Spinal cord (tissue), 10 donors: Measurements from ENCODE around the gene PRDM5. TPM values are rescaled to one million over a fixed set of nuclear protein-coding genes. Genes with fewer than 3 reads are reported as not detected.

ENCODE experiments used
- DNase-seq, 6 donors: peaks; one replicate each; pipeline versions ENCODE4 v3.0.0 to v3.0.0-alpha.2; 2013 to 2015; ENCODE audit warnings: low spot score in 6 of 6, low read depth in 4 of 6
- H3K27ac ChIP-seq: one replicate; pipeline ENCODE4 v1.5.1; 2013; ENCODE audit warnings: low read depth, low read length, control low read depth
- H3K27me3 ChIP-seq: one replicate; pipeline ENCODE4 v1.6.1; 2013; ENCODE audit warnings: low read length; ENCODE audit not compliant: control insufficient read depth, insufficient read depth
- H3K36me3 ChIP-seq: one replicate; pipeline ENCODE4 v1.6.1; 2013; ENCODE audit warnings: low read length; ENCODE audit not compliant: control insufficient read depth, insufficient read depth
- H3K4me1 ChIP-seq: one replicate; pipeline ENCODE4 v1.6.1; 2013; ENCODE audit warnings: low read length; ENCODE audit not compliant: control insufficient read depth, insufficient read depth
- H3K4me3 ChIP-seq: one replicate; pipeline ENCODE4 v1.5.1; 2013; ENCODE audit warnings: low read depth, low read length, control low read depth
- H3K9me3 ChIP-seq: one replicate; pipeline ENCODE4 v1.6.1; 2013; ENCODE audit warnings: low read length; ENCODE audit not compliant: control insufficient read depth, insufficient read depth
- WGBS: methylation state at CpG from one replicate; pipeline ENCODE4 v1.1.5; 2013; ENCODE audit warnings: missing lambda C conversion rate; ENCODE audit not compliant: insufficient coverage; 5-methylcytosine and 5-hydroxymethylcytosine counted together
- polyA plus RNA-seq, 2 donors: library from polyadenylated mRNA; unstranded; fragments of 120-200 nt; gene quantifications; one replicate each; pipeline ENCODE4 v1.2.1, GENCODE V29; 2013; ENCODE audit not compliant: insufficient read length in 2 of 2
- total RNA-seq, 2 donors: library from RNA; depleted of rRNA in 1 of 2; stranded (reverse); fragments of 120-200 nt in 1 of 2; fragments of >200 nt in 1 of 2; gene quantifications; one replicate each; pipeline versions ENCODE4 v1.2.3 to v1.2.4, GENCODE V29; 2013 to 2014
- donor health status: healthy.

The PRDM5 gene
- total and polyA plus RNA-seq, 4 donors = 10.5 to 57.1 (median 33.7) TPM

GRCh38 chr4:120918788-120919187 is 3.7 kb downstream of the PRDM5 start:
- WGBS = 43% methylated on average over 2 of the region's 2 CpGs
- peak in 2 of 6 donors; percentile 20 to 56 for DNase-seq
- peak overlapping the region; percentile 29 for H3K27ac ChIP-seq
- H3K36me3 ChIP-seq = no peaks in the 10 kb centered on the region
- H3K4me3 ChIP-seq = no peak overlapping the region
- no peaks in the 10 kb centered on the region for H3K4me1 ChIP-seq
- H3K27me3 ChIP-seq = no peaks in the 10 kb centered on the region
- H3K9me3 ChIP-seq = no peaks in the 10 kb centered on the region

DNA sequence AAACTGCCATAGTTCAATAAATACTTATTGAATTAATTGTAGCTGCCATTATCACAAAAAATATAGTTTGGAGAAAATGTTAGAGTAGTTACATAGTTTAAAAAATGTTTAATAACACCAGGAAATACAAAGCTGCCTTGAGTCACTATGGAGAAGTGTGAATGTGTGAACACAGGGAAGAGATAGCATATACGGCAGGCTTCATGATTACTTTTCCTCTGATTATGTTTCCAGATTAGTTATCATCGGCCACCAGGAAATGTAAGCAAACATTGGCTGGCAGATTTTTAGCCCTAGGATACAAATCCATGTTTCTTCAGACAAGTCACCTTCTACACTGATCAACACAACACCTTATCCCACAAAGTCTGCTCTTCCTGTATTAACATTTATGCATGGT is 4.4 kb downstream of the PRDM5 start:
- Histone ChIP-seq H3K36me3 (no peaks in the 10 kb centered on the region), H3K4me1 (no peaks in the 10 kb centered on the region), H3K27me3 (no peaks in the 10 kb centered on the region), H3K27ac (no peak overlapping the region), H3K9me3 (no peaks in the 10 kb centered on the region), H3K4me3 (no peak overlapping the region)
- no peak for DNase-seq
- WGBS = 100% methylated on average over 1 of the region's 2 CpGs

GRCh38 chr4:120916937-120917336 is 5.6 kb downstream of the PRDM5 start:
- H3K27me3 ChIP-seq = no peaks in the 10 kb centered on the region
- no peaks in the 10 kb centered on the region for H3K9me3 ChIP-seq
- 84% methylated on average over 2 of the region's 3 CpGs for WGBS
- no peak overlapping the region for H3K27ac ChIP-seq
- H3K36me3 ChIP-seq = no peaks in the 10 kb centered on the region
- H3K4me3 ChIP-seq = no peak overlapping the region
- H3K4me1 ChIP-seq = no peaks in the 10 kb centered on the region
- no peak for DNase-seq

- Histone ChIP-seq H3K36me3 (no peaks in the 10 kb centered on the region), H3K27me3 (no peaks in the 10 kb centered on the region), H3K9me3 (no peaks in the 10 kb centered on the region), H3K4me3 (no peak overlapping the region), H3K27ac (no peak overlapping the region), H3K4me1 (no peaks in the 10 kb centered on the region)
- 100% methylated on average over 1 of the region's 2 CpGs for WGBS
- DNase-seq = no peak
Observed at GRCh38 chr4:120915336-120915735, 7.2 kb downstream of the PRDM5 start.

DNA sequence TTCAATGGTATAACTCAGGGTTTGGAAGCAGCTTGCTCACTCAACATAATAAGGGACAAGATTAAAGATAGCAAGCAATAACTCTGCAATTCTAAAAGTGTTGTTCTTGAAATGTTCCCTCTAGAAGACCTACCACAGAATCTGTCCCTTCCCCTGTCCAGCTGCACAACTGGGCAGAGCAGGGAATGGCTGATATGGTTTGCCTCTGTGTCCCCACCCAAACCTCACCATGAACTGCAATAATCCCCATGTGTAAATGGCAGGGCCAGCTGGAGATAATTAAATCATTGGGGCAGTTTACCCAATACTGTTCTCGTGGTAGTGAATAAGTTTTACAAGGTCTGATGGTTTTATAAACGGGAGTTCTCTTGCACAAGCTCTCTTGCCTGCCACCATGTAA is 19.1 kb downstream of the PRDM5 start:
- H3K4me3 ChIP-seq = no peak overlapping the region
- H3K9me3 ChIP-seq = no peaks in the 10 kb centered on the region
- H3K27ac ChIP-seq = no peak overlapping the region
- no CpG with 5 or more reads among the region's 2 CpGs for WGBS
- H3K4me1 ChIP-seq = no peaks in the 10 kb centered on the region
- no peaks in the 10 kb centered on the region for H3K36me3 ChIP-seq
- DNase-seq = no peak
- no peaks in the 10 kb centered on the region for H3K27me3 ChIP-seq

- Histone ChIP-seq H3K4me3 (no peak overlapping the region), H3K4me1 (no peaks in the 10 kb centered on the region), H3K27ac (no peak overlapping the region), H3K27me3 (no peaks in the 10 kb centered on the region), H3K9me3 (no peaks in the 10 kb centered on the region), H3K36me3 (no peaks in the 10 kb centered on the region)
- no peak for DNase-seq
Observed at GRCh38 chr4:120902925-120903324, 19.6 kb downstream of the PRDM5 start.

- no CpG with 5 or more reads among the region's 1 CpG for WGBS
- H3K4me1 ChIP-seq = no peaks in the 10 kb centered on the region
- no peaks in the 10 kb centered on the region for H3K36me3 ChIP-seq
- no peak for DNase-seq
- H3K9me3 ChIP-seq = no peaks in the 10 kb centered on the region
- H3K27ac ChIP-seq = no peak overlapping the region
- H3K27me3 ChIP-seq = no peaks in the 10 kb centered on the region
- H3K4me3 ChIP-seq = no peak overlapping the region
Observed at GRCh38 chr4:120901731-120902130, 20.8 kb downstream of the PRDM5 start.

GRCh38 chr4:120897981-120898719 is 24.4 kb downstream of the PRDM5 start:
- no peaks in the 10 kb centered on the region for H3K4me1 ChIP-seq
- H3K4me3 ChIP-seq = no peak overlapping the region
- no peak for DNase-seq
- WGBS = 89% methylated on average over 3 of the region's 4 CpGs
- no peak overlapping the region for H3K27ac ChIP-seq
- H3K9me3 ChIP-seq = no peaks in the 10 kb centered on the region
- H3K27me3 ChIP-seq = no peaks in the 10 kb centered on the region
- no peaks in the 10 kb centered on the region for H3K36me3 ChIP-seq

GRCh38 chr4:120895554-120895953 is 27.0 kb downstream of the PRDM5 start:
- Histone ChIP-seq H3K36me3 (no peaks in the 10 kb centered on the region), H3K9me3 (peaks cover 2% of the 10 kb centered on the region), H3K4me3 (no peak overlapping the region), H3K4me1 (no peaks in the 10 kb centered on the region), H3K27ac (no peak overlapping the region), H3K27me3 (no peaks in the 10 kb centered on the region)
- no CpG with 5 or more reads among the region's 2 CpGs for WGBS
- no peak for DNase-seq

GRCh38 chr4:120893314-120893713 is 29.2 kb downstream of the PRDM5 start:
- H3K27ac ChIP-seq = no peak overlapping the region
- no peak overlapping the region for H3K4me3 ChIP-seq
- H3K27me3 ChIP-seq = no peaks in the 10 kb centered on the region
- H3K4me1 ChIP-seq = no peaks in the 10 kb centered on the region
- no peaks in the 10 kb centered on the region for H3K36me3 ChIP-seq
- no CpG with 5 or more reads among the region's 2 CpGs for WGBS
- DNase-seq = no peak
- peaks cover 2% of the 10 kb centered on the region for H3K9me3 ChIP-seq
